NCI-H446 treated with DMSO at 0.1 percent for 48 hours (cell line): ENCODE data around the gene RIT2.

Experiments used
- DNase-seq: peaks from one replicate; lab custom pipeline; 2025; lab: John Stamatoyannopoulos, UW

Gene RIT2

DNA sequence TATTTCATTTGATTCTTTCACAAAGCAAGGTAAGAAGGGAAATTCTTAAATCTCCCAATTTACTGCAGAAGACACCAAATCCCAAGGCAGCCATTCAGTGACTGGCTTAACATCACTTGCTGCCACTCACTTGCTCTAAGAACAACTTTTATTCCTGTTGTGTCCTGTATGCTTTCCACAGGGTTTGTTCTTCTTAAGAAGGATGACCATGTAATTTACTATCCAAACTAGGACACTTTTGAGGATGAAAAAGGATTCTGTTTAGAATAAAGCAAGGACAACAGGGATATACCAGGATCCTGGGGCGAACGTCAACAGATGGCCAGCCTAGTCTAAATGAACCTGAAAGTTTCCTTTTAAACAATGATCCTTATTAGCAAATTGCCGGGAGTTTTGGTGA lies 34.8 kb downstream of the RIT2 start:
- no peak for DNase-seq

GRCh38 chr18:43079422-43079821 lies 36.1 kb downstream of the RIT2 start:
- no peak for DNase-seq

DNA sequence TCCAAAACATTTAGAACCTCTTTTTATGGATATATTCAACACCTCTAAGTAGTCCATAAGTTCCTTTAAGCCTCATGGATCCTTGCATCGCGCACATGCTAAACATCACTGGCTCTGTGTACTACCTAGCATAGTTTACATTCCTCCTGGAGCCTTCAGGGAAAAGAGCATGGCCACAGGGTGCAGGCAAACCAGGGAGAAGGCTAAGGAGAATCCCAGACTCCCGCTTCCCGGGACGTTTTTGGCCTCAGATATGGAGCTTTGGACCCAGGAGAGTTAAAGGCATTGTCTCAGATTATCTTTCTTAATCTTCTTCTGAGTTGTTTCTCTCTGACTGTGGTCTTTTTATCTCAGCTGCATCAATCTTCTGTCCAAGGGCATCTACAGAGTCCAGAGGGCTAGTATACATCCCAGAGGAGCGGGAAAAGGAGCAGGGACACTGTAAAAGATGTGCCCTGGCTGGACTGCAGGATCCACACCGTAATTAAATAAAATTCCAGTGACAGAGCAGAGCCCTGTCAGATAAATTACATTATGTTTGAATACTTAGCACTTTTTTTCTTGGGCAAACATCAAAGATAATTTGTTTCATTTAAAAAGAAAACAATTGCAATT lies 36.9 kb downstream of the RIT2 start:
- DNase-seq, result no peak

- no peak for DNase-seq
Measured at GRCh38 chr18:43077510-43078308, 37.8 kb downstream of the RIT2 start.

DNA sequence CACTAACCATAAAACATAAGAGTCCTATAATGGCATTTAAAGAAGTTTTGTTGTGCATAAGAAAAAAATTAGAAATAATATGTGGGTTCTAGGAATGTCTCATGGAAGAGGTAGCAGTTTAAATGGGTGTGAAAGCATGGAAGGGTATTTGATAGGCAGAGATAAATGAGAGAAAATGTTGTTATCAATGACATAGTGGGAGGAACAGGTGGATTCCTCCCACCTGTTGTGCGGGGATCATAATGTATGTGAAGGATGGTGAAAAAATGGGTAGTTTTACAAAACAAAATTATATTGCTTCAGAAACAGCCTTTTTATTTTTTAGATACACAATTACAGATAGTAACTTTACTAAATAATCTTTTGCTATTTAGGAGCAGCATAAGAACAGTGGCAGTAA lies 41.7 kb downstream of the RIT2 start:
- DNase-seq, result no peak

DNA sequence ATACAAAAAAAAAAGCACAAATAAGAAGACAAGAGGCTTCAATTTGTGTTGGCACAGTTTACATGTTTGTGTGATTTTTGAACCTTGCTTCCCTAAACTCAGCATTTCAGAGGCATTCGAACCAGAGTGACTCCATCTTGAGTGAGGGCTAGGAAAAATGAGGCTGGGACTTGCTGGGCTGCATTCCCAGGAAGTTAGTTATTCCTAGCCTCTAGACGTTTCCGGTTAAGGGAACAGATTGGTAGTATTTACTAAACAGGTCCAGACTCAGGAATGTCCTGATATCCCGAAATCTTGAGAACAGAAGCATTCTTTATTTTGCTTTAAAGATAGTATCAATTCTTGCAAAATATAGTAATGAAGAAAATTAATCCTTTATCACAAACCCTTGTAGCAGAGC lies 46.7 kb downstream of the RIT2 start:
- no peak for DNase-seq

DNA sequence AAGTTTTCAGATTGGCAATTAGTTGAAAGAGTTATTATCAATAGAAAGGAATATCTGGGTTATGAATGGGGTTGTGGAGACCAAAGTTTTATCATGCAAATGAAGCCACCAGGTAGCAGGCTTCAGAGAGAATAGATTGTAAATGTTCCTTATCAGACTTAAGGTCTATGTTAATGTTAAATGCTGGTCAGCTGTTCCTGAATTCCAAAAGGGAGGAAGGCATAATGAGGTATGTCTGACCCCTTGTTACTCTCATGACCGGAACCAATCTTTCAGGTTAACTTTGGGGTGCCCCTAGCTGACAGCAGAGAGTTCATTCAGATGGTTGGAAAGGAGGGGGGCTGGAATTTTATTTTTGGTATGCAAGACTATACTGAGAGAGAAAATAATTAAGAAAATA lies 47.9 kb downstream of the RIT2 start:
- DNase-seq, result no peak

GRCh38 chr18:43061816-43062215 lies 53.7 kb downstream of the RIT2 start:
- no peak for DNase-seq

GRCh38 chr18:43061318-43061717 lies 54.2 kb downstream of the RIT2 start:
- no peak for DNase-seq

DNA sequence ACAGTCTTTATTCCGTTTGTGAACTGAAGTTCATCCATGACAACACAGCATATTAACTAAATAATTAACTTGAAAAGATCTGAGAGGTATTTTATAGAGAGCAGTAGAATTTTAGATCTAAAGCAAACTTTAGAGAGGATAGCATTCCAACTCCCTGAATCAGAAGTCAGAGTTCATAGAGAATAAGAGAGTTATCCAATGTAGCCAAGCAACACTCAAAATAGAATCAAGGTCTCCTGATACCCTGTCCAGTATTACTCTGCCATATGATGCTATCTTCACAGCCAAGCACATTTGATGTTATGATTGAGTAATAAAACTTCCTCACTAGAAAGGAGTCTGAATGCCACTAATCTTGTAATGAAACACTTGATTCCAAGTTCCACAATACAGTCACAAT lies 55.5 kb downstream of the RIT2 start:
- no peak for DNase-seq

- no peak for DNase-seq
Measured at GRCh38 chr18:43054815-43055519, 60.5 kb downstream of the RIT2 start.

DNA sequence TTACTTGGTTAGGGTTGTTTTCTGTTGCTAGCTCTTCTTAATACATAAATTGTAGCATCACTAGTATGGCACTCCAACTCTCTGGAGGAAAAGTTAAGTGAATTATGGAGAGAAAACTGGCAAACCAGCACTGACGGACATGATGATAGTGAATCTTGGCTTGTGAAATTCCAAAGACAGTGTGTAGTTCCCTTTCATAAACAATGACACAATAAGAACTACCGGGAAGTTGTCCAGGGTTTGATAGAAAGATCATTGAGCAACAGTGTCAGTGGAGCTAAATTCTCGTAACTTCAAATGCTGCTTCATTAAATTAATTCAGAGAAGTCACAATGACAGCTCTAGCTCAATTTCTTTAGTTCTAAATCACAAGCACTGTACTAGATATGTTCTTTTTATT lies 66.5 kb downstream of the RIT2 start:
- DNase-seq, result no peak

- no peak for DNase-seq
Measured at GRCh38 chr18:43046322-43046721, 69.2 kb downstream of the RIT2 start.

DNA sequence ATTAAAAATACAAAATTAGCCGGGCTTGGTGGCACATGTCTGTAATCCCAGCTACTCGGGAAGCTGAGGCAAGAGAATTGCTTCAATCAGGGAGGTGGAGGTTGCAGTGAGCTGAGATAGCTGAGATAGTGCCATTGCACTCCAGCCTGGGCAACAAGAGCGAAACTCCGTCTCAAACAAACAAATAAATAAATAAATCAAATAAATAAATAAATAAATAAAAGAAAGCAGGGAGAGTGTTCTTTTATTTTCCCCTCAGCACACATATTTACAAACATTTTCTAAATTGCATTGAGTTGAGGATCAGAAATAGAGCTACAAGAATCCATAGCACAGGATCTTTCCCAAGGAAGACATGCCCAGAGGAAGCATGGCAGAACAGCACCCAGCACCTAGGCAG lies 71.9 kb downstream of the RIT2 start:
- no peak for DNase-seq

GRCh38 chr18:43040281-43040680 lies 75.2 kb downstream of the RIT2 start:
- no peak for DNase-seq

DNA sequence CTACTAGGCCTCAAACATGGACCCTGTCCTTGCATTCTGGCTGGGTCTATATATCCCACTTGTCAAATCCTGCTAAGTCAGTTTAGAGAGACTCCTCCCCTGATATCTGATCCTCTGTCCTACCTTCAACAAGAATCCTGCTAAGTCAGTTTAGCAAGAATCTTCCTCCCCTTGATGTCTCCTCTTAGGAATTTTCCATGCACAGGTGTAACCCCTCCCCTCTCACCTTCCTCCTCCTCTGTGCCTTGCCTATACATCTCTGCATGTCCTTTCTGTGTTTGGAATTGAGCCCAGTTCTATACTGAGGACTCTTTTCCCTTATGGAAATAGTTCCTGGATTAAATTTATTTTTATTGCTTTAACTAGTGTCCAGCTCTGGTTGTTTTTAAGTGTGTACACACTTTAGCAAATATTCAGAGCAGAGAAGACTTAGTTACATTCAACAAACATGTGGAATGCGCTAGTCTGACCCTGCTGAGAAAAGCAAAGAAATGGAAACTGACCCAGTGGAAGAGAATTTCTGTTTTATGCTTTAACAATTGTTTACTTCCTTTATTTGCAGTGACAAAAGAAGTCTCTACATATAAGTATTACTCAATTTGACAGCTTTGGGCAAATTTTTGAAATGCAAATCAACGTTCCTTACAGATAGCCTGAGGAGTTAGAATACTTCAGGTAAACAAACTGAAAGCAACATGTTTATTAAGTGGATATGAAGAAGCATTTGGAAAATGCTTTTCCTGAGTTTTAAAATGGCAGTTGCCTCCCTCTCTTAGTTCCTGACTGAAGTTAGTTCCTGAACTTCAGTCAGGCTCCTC lies 80.6 kb downstream of the RIT2 start:
- no peak for DNase-seq

DNA sequence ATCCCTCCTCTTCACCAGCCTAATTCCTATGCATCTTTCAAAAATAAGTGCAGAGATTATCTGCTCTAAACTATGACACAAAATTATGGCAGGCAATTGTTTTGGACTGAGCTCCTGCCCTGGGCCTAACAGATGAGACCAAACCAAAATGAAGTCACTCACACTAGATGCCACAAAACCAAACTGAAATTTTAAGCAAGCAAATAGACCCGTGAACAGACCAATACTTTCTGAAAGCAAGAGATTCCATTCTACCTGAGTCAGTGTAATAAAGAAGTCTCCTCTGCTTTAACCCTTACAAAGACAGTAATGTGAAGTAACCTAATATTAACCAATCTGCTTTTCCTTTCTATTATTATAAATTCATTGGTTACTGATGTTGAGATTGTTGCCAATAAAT lies 84.3 kb downstream of the RIT2 start:
- no peak for DNase-seq

GRCh38 chr18:43029414-43029813 lies 86.1 kb downstream of the RIT2 start:
- no peak for DNase-seq

- DNase-seq, result no peak
Measured at GRCh38 chr18:43022874-43023273, 92.6 kb downstream of the RIT2 start.

GRCh38 chr18:43017622-43018021 lies 97.9 kb downstream of the RIT2 start:
- DNase-seq, result no peak

DNA sequence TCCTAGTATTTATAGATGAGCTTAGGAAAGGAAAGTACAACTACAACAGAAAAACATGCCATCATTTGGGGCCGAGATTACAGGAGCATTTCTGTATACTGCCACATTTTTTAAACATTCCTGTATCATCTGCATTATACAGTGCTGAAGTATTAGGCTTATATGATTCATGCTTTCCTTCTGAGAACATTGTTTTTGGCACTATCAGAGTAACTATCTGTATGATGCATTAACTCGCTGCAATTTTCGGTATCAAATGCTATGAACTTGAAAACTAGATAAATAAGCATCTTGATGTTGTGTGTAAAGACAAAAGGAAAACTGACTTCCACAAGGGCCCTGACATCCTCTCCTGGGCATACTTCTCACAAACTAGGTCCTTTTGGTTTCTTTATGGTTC lies 102.0 kb downstream of the RIT2 start:
- DNase-seq, result no peak

DNA sequence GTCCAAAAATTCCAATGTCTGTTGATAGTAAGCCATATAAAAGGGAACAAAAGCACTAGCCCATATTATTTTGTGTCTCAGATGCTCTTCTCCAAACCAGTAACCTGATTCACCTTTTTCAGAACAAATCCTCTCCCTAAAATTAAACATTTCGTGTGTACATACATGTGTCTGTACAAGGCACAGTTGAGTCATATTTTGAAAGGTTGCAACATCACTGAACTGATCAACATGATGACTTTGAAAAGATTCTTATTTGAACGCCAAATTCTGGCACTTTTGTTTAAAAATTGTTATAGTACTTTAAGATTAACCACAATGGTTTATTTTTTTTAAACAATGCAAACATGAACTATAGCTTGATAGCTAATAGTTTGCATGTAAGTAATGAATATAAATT lies 102.5 kb downstream of the RIT2 start:
- DNase-seq, result no peak
